ENCODE measurements around the gene PFDN1.

DNA sequence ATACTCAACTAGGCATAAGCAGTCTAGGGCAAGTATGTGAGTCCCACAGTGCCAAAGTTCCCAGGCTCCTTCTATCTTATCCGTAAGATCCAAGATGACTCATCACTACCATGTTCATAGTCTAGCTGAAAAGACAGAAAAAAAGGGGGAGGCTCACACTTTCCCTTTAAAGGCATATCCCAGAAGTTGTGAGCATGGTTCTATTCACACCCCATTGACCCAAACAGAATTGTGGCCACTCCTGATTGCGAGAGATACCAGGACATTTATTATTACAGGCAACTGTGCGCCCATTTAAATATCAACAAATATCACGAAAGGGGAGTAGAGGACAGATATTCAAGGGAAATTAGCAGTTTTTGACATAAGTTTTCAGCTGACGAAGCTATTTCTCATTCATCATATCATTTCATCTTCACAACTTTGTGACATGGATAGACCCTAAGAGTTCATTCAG lies 8.1 kb upstream of the PFDN1 start:
- TF ChIP-seq, protein P1, sequence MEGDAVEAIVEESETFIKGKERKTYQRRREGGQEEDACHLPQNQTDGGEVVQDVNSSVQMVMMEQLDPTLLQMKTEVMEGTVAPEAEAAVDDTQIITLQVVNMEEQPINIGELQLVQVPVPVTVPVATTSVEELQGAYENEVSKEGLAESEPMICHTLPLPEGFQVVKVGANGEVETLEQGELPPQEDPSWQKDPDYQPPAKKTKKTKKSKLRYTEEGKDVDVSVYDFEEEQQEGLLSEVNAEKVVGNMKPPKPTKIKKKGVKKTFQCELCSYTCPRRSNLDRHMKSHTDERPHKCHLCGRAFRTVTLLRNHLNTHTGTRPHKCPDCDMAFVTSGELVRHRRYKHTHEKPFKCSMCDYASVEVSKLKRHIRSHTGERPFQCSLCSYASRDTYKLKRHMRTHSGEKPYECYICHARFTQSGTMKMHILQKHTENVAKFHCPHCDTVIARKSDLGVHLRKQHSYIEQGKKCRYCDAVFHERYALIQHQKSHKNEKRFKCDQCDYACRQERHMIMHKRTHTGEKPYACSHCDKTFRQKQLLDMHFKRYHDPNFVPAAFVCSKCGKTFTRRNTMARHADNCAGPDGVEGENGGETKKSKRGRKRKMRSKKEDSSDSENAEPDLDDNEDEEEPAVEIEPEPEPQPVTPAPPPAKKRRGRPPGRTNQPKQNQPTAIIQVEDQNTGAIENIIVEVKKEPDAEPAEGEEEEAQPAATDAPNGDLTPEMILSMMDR (conservative IDR thresholded peaks at IDR 0.05): no peak
- TF ChIP-seq EZH2 (IDR thresholded peaks at IDR 0.05; ENCODE audit: low read depth): no peak
